IMR-90 (cell line): Measurements from ENCODE around the gene MT3.

Source experiments
- POLR2A ChIP-seq: IDR thresholded peaks from 2 replicates; pipeline ENCODE4 v1.6.1; 2012; ENCODE audit warnings: mild to moderate bottlenecking, low read depth, low read length
- TF ChIP-seq, protein P1 (sequence below): fragments of 150-350 bp; IDR thresholded peaks from 2 replicates; pipeline ENCODE4 v1.6.1; 2017; ENCODE audit warnings: mild to moderate bottlenecking, antibody characterized with exemption, low read length, low read depth
- TF ChIP-seq, protein P2 (sequence below): conservative IDR thresholded peaks from 2 replicates; pipeline ENCODE4 v1.5.1; 2012; ENCODE audit warnings: mild to moderate bottlenecking, low read depth, low read length, improper control_type of control experiment

DNA sequence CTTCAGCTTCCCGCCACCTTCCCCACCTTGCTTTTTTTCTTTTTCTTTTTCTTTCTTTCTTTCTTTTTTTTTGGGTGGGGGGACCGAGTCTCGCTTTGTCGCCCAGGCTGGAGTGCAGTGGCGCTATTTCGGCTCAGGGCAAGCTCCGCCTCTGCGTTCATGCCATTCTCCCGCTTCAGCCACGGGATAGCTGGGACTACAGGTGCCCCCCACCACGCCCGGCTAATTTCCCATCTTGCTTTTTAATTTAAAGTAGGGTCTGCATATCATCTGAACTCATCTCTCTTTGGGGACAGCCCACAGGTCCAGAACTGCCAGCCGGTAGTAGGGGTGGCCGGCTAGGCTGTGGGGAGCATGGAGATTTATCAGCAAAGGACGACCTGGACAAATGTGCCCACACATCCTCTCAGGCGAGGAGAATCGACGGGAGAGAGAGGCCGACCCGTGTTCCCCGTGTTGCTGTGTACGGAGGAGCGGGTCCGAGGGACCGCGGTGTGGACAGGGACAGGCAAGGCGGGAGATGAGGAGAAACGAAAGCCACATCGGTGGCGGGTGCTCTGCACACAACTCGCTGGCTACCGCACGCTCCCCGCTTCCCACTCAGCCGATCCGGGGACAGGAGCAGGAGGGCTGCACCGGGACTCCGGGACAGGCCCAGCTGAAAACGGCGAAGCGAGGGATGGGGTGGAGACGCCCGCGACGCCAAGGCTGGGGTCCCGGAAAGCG, 45.5 kb downstream of the MT3 start:
- TF ChIP-seq, protein P1, sequence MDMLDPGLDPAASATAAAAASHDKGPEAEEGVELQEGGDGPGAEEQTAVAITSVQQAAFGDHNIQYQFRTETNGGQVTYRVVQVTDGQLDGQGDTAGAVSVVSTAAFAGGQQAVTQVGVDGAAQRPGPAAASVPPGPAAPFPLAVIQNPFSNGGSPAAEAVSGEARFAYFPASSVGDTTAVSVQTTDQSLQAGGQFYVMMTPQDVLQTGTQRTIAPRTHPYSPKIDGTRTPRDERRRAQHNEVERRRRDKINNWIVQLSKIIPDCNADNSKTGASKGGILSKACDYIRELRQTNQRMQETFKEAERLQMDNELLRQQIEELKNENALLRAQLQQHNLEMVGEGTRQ = no peak
- no peak for TF ChIP-seq POLR2A
- TF ChIP-seq, protein P2, sequence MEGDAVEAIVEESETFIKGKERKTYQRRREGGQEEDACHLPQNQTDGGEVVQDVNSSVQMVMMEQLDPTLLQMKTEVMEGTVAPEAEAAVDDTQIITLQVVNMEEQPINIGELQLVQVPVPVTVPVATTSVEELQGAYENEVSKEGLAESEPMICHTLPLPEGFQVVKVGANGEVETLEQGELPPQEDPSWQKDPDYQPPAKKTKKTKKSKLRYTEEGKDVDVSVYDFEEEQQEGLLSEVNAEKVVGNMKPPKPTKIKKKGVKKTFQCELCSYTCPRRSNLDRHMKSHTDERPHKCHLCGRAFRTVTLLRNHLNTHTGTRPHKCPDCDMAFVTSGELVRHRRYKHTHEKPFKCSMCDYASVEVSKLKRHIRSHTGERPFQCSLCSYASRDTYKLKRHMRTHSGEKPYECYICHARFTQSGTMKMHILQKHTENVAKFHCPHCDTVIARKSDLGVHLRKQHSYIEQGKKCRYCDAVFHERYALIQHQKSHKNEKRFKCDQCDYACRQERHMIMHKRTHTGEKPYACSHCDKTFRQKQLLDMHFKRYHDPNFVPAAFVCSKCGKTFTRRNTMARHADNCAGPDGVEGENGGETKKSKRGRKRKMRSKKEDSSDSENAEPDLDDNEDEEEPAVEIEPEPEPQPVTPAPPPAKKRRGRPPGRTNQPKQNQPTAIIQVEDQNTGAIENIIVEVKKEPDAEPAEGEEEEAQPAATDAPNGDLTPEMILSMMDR = no peak
